CD4-positive, alpha-beta memory T cell (primary cell): ENCODE data around the gene PGAM5. TPM values are rescaled to one million over a fixed set of nuclear protein-coding genes. Genes with fewer than 3 reads are reported as not detected.
"Not testable (repeated sequence)": the region's sequence is repeated elsewhere in the genome, so short reads cannot be mapped to it uniquely, and the experiment has no call there.

Source experiments
- CTCF ChIA-PET: fragments of 350-600 bp; sonication (Branson Sonifier 250); formaldehyde crosslinking; loops from one replicate; lab custom pipeline; 2021; ENCODE audit warnings: inconsistent platforms; ENCODE audit not compliant: partially characterized antibody; lab: Charles Lee
- POLR2A ChIA-PET: fragments of 350-600 bp; sonication (Branson Sonifier 250); formaldehyde crosslinking; loops from one replicate; lab custom pipeline; 2021; ENCODE audit not compliant: partially characterized antibody; lab: Charles Lee
- DNase-seq, 5 donors: peaks; one replicate each; pipeline versions ENCODE4 v3.0.0 to v3.0.0-alpha.2; 2020 to 2022; ENCODE audit warnings: mixed read lengths in 1 of 5
- H3K27ac ChIP-seq: one replicate; pipeline ENCODE4 v1.7.0; 2013; ENCODE audit warnings: low read depth, low read length
- H3K27me3 ChIP-seq: 2 replicates; pipeline ENCODE4 v1.7.0; 2013; ENCODE audit warnings: mild to moderate bottlenecking, low read length, moderate library complexity; ENCODE audit not compliant: insufficient read depth
- H3K36me3 ChIP-seq: 2 replicates; pipeline ENCODE4 v1.7.0; 2013; ENCODE audit warnings: mild to moderate bottlenecking, low read length, moderate library complexity; ENCODE audit not compliant: insufficient read depth
- H3K4me1 ChIP-seq: 2 replicates; pipeline ENCODE4 v1.7.0; 2013; ENCODE audit warnings: mild to moderate bottlenecking, low read length, moderate library complexity; ENCODE audit not compliant: insufficient read depth
- H3K4me3 ChIP-seq, 2 donors: one replicate each; pipeline ENCODE4 v1.7.0; 2013; ENCODE audit warnings: low read length in 2 of 2, mild to moderate bottlenecking in 1 of 2
- H3K9me3 ChIP-seq, 2 donors: one replicate each; pipeline ENCODE4 v1.7.0; 2013; ENCODE audit warnings: low read length in 2 of 2, control low read depth in 1 of 2; ENCODE audit not compliant: control insufficient read depth in 1 of 2
- H3K27ac Mint-ChIP-seq, 7 donors: one replicate each; pipeline ENCODE4 v1.8.0; 2020 to 2021; ENCODE audit warnings: mixed read lengths in 7 of 7, mild to moderate bottlenecking in 6 of 7, inconsistent platforms in 3 of 7, moderate library complexity in 3 of 7
- H3K27me3 Mint-ChIP-seq, 2 donors: one replicate each; pipeline ENCODE4 v1.8.0; 2020 to 2021; ENCODE audit warnings: mixed read lengths in 2 of 2
- H3K36me3 Mint-ChIP-seq, 2 donors: one replicate each; pipeline ENCODE4 v1.8.0; 2020 to 2021; ENCODE audit warnings: mixed read lengths in 2 of 2, inconsistent platforms in 1 of 2, mild to moderate bottlenecking in 1 of 2
- H3K4me1 Mint-ChIP-seq, 4 donors: one replicate each; pipeline ENCODE4 v1.8.0; 2020 to 2021; ENCODE audit warnings: mixed read lengths in 4 of 4, mild to moderate bottlenecking in 1 of 4
- H3K4me3 Mint-ChIP-seq, 8 donors: one replicate each; pipeline ENCODE4 v1.8.0; 2020 to 2021; ENCODE audit warnings: mixed read lengths in 8 of 8, mild to moderate bottlenecking in 7 of 8, moderate library complexity in 6 of 8, inconsistent platforms in 3 of 8
- H3K9me3 Mint-ChIP-seq, 8 donors: one replicate each; pipeline ENCODE4 v1.8.0; 2020 to 2021; ENCODE audit warnings: mixed read lengths in 8 of 8, mild to moderate bottlenecking in 5 of 8, inconsistent platforms in 3 of 8, moderate library complexity in 1 of 8
- intact Hi-C: fragments of 100-400 bp; cut with micrococcal nuclease; formaldehyde crosslinking; loops from one replicate; pipeline ENCODE4 v1.15.1; 2023
- polyA plus RNA-seq, 2 donors: library from polyadenylated mRNA; unstranded; fragments of 300-500 nt; fragmentation: Illumina TruSeq; gene quantifications; one replicate each; pipeline ENCODE4 v1.2.3, GENCODE V29; 2021
- total RNA-seq, 2 experiments: library from RNA; stranded (reverse); gene quantifications; one replicate each; pipeline ENCODE4 v1.2.3, GENCODE V29; 2021

The PGAM5 gene
- total and polyA plus RNA-seq, 4 experiments from 2014 or later = 7.2 to 29.7 (median 25.9) TPM

GRCh38 chr12:132746613-132747012, 36.0 kb downstream of the PGAM5 start:
- intact Hi-C loops = no loop called here
- Histone ChIP-seq H3K27ac (no peak overlapping the region), H3K36me3 (peaks cover 81% of the 10 kb centered on the region), H3K4me3 (no peak overlapping the region), H3K9me3 (no peaks in the 10 kb centered on the region), H3K4me1 (no peaks in the 10 kb centered on the region), H3K27me3 (no peaks in the 10 kb centered on the region)
- no peak overlapping the region for H3K4me3 Mint-ChIP-seq
- no peak for DNase-seq
- peaks cover 57 to 75% of the 10 kb centered on the region in 2 donors for H3K36me3 Mint-ChIP-seq
- peak overlapping the region in 1 of 7 donors; percentile 6 for H3K27ac Mint-ChIP-seq
- ChIA-PET CTCF (interaction anchor here (1.2 kb wide), 1 partner anchor 22 kb away, joined by 5 read pairs; no protein-coding TSS in a partner anchor), POLR2A (no interaction called here)
- H3K9me3 Mint-ChIP-seq = no peaks in the 10 kb centered on the region
- no peaks in the 10 kb centered on the region for H3K27me3 Mint-ChIP-seq
- H3K4me1 Mint-ChIP-seq = peaks cover 6 to 12% (median 9%) of the 10 kb centered on the region in 4 donors

GRCh38 chr12:132747395-132747794, 36.8 kb downstream of the PGAM5 start:
- Histone ChIP-seq H3K4me1 (no peaks in the 10 kb centered on the region), H3K36me3 (peaks cover 77% of the 10 kb centered on the region), H3K4me3 (no peak overlapping the region), H3K9me3 (no peaks in the 10 kb centered on the region), H3K27me3 (no peaks in the 10 kb centered on the region), H3K27ac (no peak overlapping the region)
- peaks cover 5 to 11% (median 8%) of the 10 kb centered on the region in 4 donors for H3K4me1 Mint-ChIP-seq
- no peak overlapping the region for H3K4me3 Mint-ChIP-seq
- ChIA-PET CTCF (interaction anchor here (1.2 kb wide), 1 partner anchor 21 kb away, joined by 5 read pairs; no protein-coding TSS in a partner anchor), POLR2A (no interaction called here)
- H3K27me3 Mint-ChIP-seq = no peaks in the 10 kb centered on the region
- no peak for DNase-seq
- H3K9me3 Mint-ChIP-seq = no peaks in the 10 kb centered on the region
- peaks cover 51 to 69% of the 10 kb centered on the region in 2 donors for H3K36me3 Mint-ChIP-seq
- intact Hi-C loops = no loop called here
- no peak overlapping the region for H3K27ac Mint-ChIP-seq

GRCh38 chr12:132747896-132748295, 37.3 kb downstream of the PGAM5 start:
- H3K27me3 ChIP-seq = no peaks in the 10 kb centered on the region
- H3K27ac Mint-ChIP-seq = no peak overlapping the region
- no peaks in the 10 kb centered on the region for H3K27me3 Mint-ChIP-seq
- H3K4me1 ChIP-seq = no peaks in the 10 kb centered on the region
- intact Hi-C loops = no loop called here
- H3K4me3 ChIP-seq = no peak overlapping the region
- no peak overlapping the region for H3K27ac ChIP-seq
- peaks cover 75% of the 10 kb centered on the region for H3K36me3 ChIP-seq
- ChIA-PET POLR2A (no interaction called here), CTCF (no interaction called here)
- H3K9me3 ChIP-seq = no peaks in the 10 kb centered on the region
- H3K4me1 Mint-ChIP-seq = peaks cover under 1 to 7% (median 4%) of the 10 kb centered on the region in 4 donors
- no peak overlapping the region for H3K4me3 Mint-ChIP-seq
- H3K36me3 Mint-ChIP-seq = peaks cover 51 to 69% of the 10 kb centered on the region in 2 donors
- DNase-seq = no peak
- no peaks in the 10 kb centered on the region for H3K9me3 Mint-ChIP-seq

- peaks cover 48 to 69% of the 10 kb centered on the region in 2 donors for H3K36me3 Mint-ChIP-seq
- no peak overlapping the region for H3K27ac Mint-ChIP-seq
- CTCF ChIA-PET = no interaction called here
- H3K27me3 ChIP-seq = no peaks in the 10 kb centered on the region
- no peaks in the 10 kb centered on the region for H3K27me3 Mint-ChIP-seq
- no peak overlapping the region for H3K4me3 ChIP-seq
- no peaks in the 10 kb centered on the region for H3K9me3 ChIP-seq
- no peaks in the 10 kb centered on the region for H3K4me1 ChIP-seq
- peaks cover 0 to 7% (median 2%) of the 10 kb centered on the region in 4 donors for H3K4me1 Mint-ChIP-seq
- no peak overlapping the region for H3K27ac ChIP-seq
- POLR2A ChIA-PET = no interaction called here
- H3K9me3 Mint-ChIP-seq = no peaks in the 10 kb centered on the region
- no peak overlapping the region for H3K4me3 Mint-ChIP-seq
- DNase-seq = no peak
- H3K36me3 ChIP-seq = peaks cover 76% of the 10 kb centered on the region
- intact Hi-C loops = no loop called here
These were observed 37.7 kb downstream of the PGAM5 start for GRCh38 chr12:132748319-132748718.

DNA sequence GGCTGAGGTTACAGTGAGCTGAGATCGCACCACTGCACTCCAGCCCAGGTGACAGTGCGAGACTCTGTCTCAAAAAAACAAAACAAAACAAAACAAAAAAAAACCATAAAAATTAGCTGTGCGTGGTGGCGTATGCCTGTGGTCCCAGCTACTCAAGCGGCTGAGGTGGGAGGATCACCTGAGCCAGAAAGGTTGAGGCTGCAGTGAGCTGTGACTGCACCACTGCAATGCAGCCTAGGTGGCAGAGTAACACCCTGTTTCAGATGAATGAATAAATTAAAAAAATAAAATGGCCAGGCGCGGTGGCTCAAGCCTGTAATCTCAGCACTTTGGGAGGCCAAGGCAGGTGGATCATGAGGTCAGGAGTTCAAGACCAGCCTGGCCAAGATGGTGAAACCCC, 43.0 kb downstream of the PGAM5 start:
- H3K27ac ChIP-seq, H3K4me1 Mint-ChIP-seq, H3K4me3 ChIP-seq, H3K4me1 ChIP-seq, H3K27ac Mint-ChIP-seq, DNase-seq, H3K9me3 Mint-ChIP-seq, H3K4me3 Mint-ChIP-seq, H3K27me3 ChIP-seq, intact Hi-C loops, H3K27me3 Mint-ChIP-seq, H3K9me3 ChIP-seq, POLR2A ChIA-PET: not testable (repeated sequence)
- CTCF ChIA-PET = interaction anchor here (0.9 kb wide), 1 partner anchor 14 kb away, joined by 3 read pairs; no protein-coding TSS in a partner anchor
- H3K36me3 ChIP-seq = peaks cover 44% of the 10 kb centered on the region
- H3K36me3 Mint-ChIP-seq = peaks cover 23 to 47% of the 10 kb centered on the region in 2 donors

DNA sequence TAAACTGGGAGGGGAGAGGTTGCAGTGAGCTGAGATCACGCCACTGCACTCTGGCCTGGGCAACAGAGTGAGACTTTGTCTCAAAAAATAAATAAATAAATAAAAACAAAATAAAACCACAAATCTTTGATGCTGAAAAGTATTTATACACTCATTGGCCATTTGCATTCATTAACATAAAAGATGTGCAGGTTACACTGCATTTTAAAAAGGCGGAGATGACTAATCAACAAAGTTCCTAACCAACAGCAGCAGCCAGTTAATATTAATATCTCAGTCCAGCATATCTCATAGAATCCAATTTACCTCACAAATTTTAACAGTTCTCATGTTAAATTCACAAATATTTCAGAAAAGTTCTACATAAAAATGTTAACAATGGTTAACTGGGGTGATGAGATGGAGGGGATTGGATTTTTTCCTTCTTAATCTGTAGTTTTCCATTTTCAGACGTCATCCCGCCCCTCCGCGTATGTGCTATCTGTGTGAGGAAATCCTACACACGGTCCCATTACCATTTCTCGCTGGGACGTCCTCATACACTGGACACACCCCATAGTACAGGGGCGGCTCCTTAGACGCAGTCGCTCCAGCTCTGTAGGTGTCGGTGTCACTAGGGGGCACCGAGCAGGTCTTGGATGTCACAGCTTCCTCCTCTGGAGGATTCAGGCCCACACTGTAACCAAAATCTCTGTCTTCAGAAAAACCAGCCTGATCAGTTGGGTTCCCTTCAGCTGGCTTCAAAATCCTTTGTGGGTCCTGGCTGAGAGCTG, 43.7 kb downstream of the PGAM5 start:
- peaks cover 23 to 43% of the 10 kb centered on the region in 2 donors for H3K36me3 Mint-ChIP-seq
- intact Hi-C loops = no loop called here

GRCh38 chr12:132758825-132759224, 48.2 kb downstream of the PGAM5 start:
- H3K27me3 Mint-ChIP-seq, H3K9me3 Mint-ChIP-seq, H3K36me3 ChIP-seq, H3K27me3 ChIP-seq, DNase-seq, intact Hi-C loops, H3K4me3 ChIP-seq, POLR2A ChIA-PET, H3K9me3 ChIP-seq, H3K4me3 Mint-ChIP-seq, H3K27ac ChIP-seq, H3K27ac Mint-ChIP-seq: not testable (repeated sequence)
- H3K4me1 ChIP-seq = peaks cover 24% of the 10 kb centered on the region
- Mint-ChIP-seq H3K36me3 (peaks cover 14 to 31% of the 10 kb centered on the region in 2 donors), H3K4me1 (peaks cover 14 to 27% (median 22%) of the 10 kb centered on the region in 4 donors)
- CTCF ChIA-PET = interaction anchor here (1.0 to 1.2 kb wide), 2 partner anchors 10 to 63 kb away, joined by 3 read pairs; no protein-coding TSS in a partner anchor

More for the DNA sequence above, 43.7 kb downstream of the PGAM5 start:
- H3K9me3 ChIP-seq = no peaks in the 10 kb centered on the region
- no peak for DNase-seq
- no peaks in the 10 kb centered on the region for H3K27me3 ChIP-seq
- Mint-ChIP-seq H3K27me3 (no peaks in the 10 kb centered on the region), H3K4me3 (no peak overlapping the region), H3K4me1 (peaks cover 3 to 9% (median 6%) of the 10 kb centered on the region in 4 donors), H3K9me3 (no peaks in the 10 kb centered on the region), H3K27ac (no peak overlapping the region)
- ChIA-PET POLR2A (interaction anchor here (0.6 kb wide), 1 partner anchor 62 kb away, joined by 3 read pairs; no protein-coding TSS in a partner anchor), CTCF (interaction anchor here (0.9 kb wide), 1 partner anchor 14 kb away, joined by 4 read pairs; no protein-coding TSS in a partner anchor)
- H3K4me3 ChIP-seq = no peak overlapping the region
- H3K36me3 ChIP-seq = peaks cover 41% of the 10 kb centered on the region
- H3K4me1 ChIP-seq = no peaks in the 10 kb centered on the region
- no peak overlapping the region for H3K27ac ChIP-seq
